Activated B cell treated with CpG ODN at 0.5 μM for 24 hours (primary cell): ENCODE data around the gene IRAK3. TPM values are rescaled to one million over a fixed set of nuclear protein-coding genes. Genes with fewer than 3 reads are reported as not detected.
"Not testable (repeated sequence)": the region's sequence is repeated elsewhere in the genome, so short reads cannot be mapped to it uniquely, and the experiment has no call there.

Source experiments
- ATAC-seq: fragments of 200-7000 bp; cut with Tn5 transposase; one replicate; pipeline ENCODE4 v1.10.0; 2021; ENCODE audit warnings: low read depth, mild to moderate bottlenecking, moderate library complexity
- CTCF ChIA-PET: fragments of 350-600 bp; sonication (Branson Sonifier 250); formaldehyde crosslinking; loops from one replicate; lab custom pipeline; 2021; ENCODE audit warnings: antibody characterized with exemption; lab: Charles Lee
- POLR2A ChIA-PET: fragments of 350-600 bp; sonication (Branson Sonifier 250); formaldehyde crosslinking; loops from one replicate; lab custom pipeline; 2021; ENCODE audit warnings: antibody characterized with exemption; lab: Charles Lee
- DNase-seq: peaks from one replicate; pipeline ENCODE4 v3.0.0; 2022
- H3K27ac Mint-ChIP-seq: one replicate; pipeline ENCODE4 v1.8.0; 2020; ENCODE audit warnings: mixed read lengths
- H3K27me3 Mint-ChIP-seq: one replicate; pipeline ENCODE4 v1.8.0; 2021; ENCODE audit warnings: mixed read lengths
- H3K36me3 Mint-ChIP-seq: one replicate; pipeline ENCODE4 v1.8.0; 2021; ENCODE audit warnings: low read depth, mixed read lengths
- H3K4me1 Mint-ChIP-seq: one replicate; pipeline ENCODE4 v1.8.0; 2021; ENCODE audit warnings: mixed read lengths
- H3K4me3 Mint-ChIP-seq: one replicate; pipeline ENCODE4 v1.8.0; 2020; ENCODE audit warnings: mild to moderate bottlenecking, mixed read lengths
- H3K9me3 Mint-ChIP-seq: one replicate; pipeline ENCODE4 v1.8.0; 2020; ENCODE audit warnings: mixed read lengths
- intact Hi-C: fragments of 100-400 bp; cut with micrococcal nuclease; formaldehyde crosslinking; loops from one replicate; pipeline ENCODE4 v1.15.1; 2024
- total RNA-seq: library from RNA; stranded (reverse); gene quantifications from 2 replicates; pipeline ENCODE4 v1.2.3, GENCODE V29; 2022
- TF ChIP-seq, protein P1 (sequence below): fragments of 200-600 bp; IDR thresholded peaks from one replicate; pipeline ENCODE4 v1.8.0; 2022; ENCODE audit warnings: antibody characterized with exemption, mild to moderate bottlenecking

The IRAK3 gene
- total RNA-seq, 1 donor from 2014 or later: 6.6 TPM

DNA sequence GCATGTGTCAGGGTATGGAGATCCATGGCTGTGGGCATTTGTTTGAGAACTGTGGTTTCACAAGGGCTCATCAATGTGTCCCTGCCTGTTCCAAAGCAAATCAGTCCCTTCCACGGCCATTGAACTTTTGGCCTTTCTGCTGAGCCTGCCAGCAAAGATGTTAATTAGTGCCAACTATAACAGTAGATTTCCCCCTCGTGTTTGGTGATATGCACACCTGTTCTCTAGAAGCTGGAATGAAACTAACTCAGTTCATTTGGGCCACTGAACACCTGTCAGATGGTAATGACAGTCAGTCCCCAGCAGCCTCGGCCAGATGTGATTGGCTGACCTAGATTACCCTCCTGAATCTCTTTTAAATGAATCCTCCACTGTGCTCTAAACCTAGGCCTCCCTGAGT, 43.2 kb downstream of the IRAK3 start:
- Mint-ChIP-seq H3K9me3 (no peaks in the 10 kb centered on the region), H3K4me3 (no peak overlapping the region), H3K27me3 (peaks cover 8% of the 10 kb centered on the region), H3K36me3 (no peaks in the 10 kb centered on the region), H3K4me1 (peaks cover 25% of the 10 kb centered on the region), H3K27ac (no peak overlapping the region)
- ChIA-PET CTCF (interaction anchor here (0.6 kb wide), 1 partner anchor 1466 kb away, joined by 3 read pairs; no protein-coding TSS in a partner anchor), POLR2A (interaction anchor here (3.9 to 5.5 kb wide), 2 partner anchors 63 to 101 kb away, joined by 11 to 53 read pairs; partner anchors contain the start of genes LLPH and TMBIM4)
- TF ChIP-seq, protein P1, sequence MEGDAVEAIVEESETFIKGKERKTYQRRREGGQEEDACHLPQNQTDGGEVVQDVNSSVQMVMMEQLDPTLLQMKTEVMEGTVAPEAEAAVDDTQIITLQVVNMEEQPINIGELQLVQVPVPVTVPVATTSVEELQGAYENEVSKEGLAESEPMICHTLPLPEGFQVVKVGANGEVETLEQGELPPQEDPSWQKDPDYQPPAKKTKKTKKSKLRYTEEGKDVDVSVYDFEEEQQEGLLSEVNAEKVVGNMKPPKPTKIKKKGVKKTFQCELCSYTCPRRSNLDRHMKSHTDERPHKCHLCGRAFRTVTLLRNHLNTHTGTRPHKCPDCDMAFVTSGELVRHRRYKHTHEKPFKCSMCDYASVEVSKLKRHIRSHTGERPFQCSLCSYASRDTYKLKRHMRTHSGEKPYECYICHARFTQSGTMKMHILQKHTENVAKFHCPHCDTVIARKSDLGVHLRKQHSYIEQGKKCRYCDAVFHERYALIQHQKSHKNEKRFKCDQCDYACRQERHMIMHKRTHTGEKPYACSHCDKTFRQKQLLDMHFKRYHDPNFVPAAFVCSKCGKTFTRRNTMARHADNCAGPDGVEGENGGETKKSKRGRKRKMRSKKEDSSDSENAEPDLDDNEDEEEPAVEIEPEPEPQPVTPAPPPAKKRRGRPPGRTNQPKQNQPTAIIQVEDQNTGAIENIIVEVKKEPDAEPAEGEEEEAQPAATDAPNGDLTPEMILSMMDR: no peak
- no peak for DNase-seq
- intact Hi-C loops: no loop called here
- ATAC-seq: no peak

DNA sequence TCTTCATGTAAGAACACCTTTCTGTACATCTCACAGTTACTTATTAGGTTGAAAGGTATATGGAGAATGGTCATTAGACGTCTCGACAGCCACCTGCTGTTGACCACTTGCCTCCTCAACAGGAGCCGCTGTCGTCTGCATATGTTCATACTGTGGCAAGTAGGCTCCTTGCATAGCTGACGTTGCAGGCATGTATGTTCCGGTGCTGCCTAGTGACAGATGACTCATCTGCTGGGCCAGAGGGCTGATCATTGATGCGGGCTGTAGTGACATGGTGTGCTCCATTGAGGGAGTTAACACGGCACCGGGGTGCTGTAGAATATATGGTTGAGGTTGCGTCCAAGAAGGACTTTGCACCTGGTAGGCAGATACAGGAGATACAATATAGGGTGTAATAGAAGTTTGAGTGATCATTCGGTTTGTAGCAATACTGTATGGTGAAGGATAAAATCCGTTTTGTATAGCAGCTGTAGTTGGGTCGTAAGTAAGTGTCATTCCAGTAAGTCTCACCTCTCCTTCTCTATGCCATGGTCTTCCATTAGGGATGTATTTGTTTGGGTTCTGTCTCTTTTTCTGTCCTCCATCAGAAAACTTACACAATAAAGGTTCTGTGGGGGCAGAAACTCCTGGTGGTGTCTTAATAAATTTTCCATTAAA, 45.2 kb downstream of the IRAK3 start:
- CTCF ChIA-PET: interaction anchor here (1.8 to 2.2 kb wide), 2 partner anchors 17 to 65 kb away, joined by 4 to 11 read pairs; partner anchors contain the start of gene TMBIM4
- intact Hi-C loops: loop anchor here (1.0 to 2.0 kb wide), 4 partner anchors 17 to 1034 kb away; partner anchors contain the start of gene HELB
- POLR2A ChIA-PET: interaction anchor here (0.5 to 5.5 kb wide), 6 partner anchors 20 to 103 kb away, joined by 3 to 53 read pairs (median 12); partner anchors contain the start of genes HELB, LLPH and TMBIM4

DNA sequence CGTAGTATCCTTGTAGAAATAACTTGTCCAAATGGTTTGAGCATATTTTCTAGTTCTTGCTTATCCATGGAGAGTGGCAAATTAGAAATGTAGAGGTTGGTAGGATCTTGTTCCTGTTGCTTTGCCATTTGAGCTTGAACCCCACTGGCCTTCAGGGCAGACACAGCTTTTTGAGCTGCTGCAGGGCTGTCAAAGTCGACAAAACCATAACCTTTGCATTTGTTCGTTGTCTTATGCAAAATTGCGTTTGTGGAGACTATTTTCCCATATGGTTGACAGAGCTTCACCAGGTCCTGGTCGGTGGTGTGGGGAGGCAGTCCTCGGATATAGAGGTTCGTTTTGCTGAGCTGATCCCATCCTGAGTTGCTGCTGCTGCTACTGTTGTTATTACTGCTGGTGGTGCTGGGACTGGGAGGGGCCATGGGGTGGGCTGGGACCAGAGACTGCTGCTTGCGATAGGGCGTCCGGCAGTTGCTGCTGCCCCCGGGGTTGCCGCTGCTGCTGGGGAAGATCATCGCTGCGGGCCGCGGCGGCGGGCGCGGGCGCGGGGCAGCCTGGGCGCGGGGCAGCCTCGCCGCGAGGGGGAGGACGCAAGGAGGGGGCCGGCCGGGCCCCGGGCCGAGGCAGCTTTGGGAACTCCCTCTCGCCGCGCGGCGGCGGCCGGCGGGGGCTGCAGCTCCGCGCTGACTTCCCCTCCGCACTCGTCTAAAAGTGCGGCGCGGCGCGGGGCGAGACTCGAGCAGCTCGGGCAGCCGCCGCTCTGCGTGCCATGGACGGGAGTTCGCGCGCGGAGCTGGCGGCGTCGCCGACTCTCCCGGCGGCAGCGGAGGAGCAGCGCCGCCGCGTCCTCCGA, 46.0 kb downstream of the IRAK3 start:
- peak; percentile 59 for DNase-seq
- POLR2A ChIA-PET: interaction anchor here (0.6 to 5.5 kb wide), 7 partner anchors 38 to 104 kb away, joined by 3 to 53 read pairs (median 11); partner anchors contain the start of genes HELB, LLPH and TMBIM4
- ATAC-seq: peak; percentile 77
- H3K9me3 Mint-ChIP-seq, H3K36me3 Mint-ChIP-seq, H3K27me3 Mint-ChIP-seq: not testable (repeated sequence)
- Mint-ChIP-seq H3K4me3 (peak overlapping the region; percentile 81), H3K27ac (peak overlapping the region; percentile 85), H3K4me1 (peaks cover 31% of the 10 kb centered on the region)
- intact Hi-C loops: loop anchor here (1.0 to 5.0 kb wide), 9 partner anchors 18 to 1033 kb away; partner anchors contain the start of genes HELB, LLPH and TMBIM4
- CTCF ChIA-PET: interaction anchor here (0.6 to 2.2 kb wide), 8 partner anchors 12 to 117 kb away, joined by 3 to 11 read pairs (median 3); partner anchors contain the start of genes IRAK3, LLPH and TMBIM4

More for the DNA sequence above, 45.2 kb downstream of the IRAK3 start:
- H3K27me3 Mint-ChIP-seq, H3K36me3 Mint-ChIP-seq, H3K9me3 Mint-ChIP-seq: not testable (repeated sequence)
- DNase-seq (peak; percentile 35), ATAC-seq (peak; percentile 83)
- Mint-ChIP-seq H3K4me3 (peak overlapping the region; percentile 81), H3K27ac (peak overlapping the region; percentile 85), H3K4me1 (peaks cover 31% of the 10 kb centered on the region)

DNA sequence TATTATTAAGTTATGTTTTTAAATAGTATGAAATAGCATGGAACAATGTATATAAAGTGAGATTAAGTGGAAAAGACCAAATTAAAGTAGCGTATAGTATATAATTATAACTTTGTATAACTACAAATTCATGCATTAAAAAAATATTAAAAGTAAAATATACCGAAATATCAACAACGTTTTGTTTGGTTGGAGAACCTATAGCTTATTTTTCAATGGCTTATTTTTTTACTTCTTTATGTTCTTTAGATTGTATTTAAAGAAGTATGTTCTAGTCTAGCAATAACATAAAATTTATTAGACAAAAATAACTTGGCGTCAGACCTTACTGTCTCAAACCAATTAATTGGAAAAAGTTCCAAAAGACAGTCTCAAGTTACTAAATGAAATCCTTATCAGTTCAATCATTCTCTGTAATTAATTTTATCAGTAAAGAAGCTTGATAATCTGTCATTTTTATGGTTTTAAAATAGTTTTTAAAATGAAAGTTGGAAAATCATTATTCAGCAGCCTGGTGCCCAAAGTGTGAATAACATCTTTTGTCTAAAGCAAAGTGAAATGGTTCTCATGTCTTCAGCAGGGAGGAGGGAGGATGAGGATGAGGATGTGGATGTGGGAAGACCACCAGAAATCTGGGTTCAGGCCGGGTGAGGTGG, 46.7 kb downstream of the IRAK3 start:
- H3K4me3 Mint-ChIP-seq: peak overlapping the region; percentile 70
- intact Hi-C loops: loop anchor here (1.0 to 5.0 kb wide), 6 partner anchors 19 to 174 kb away; partner anchors contain the start of genes LLPH and TMBIM4
- H3K9me3 Mint-ChIP-seq: no peaks in the 10 kb centered on the region
- peaks cover 31% of the 10 kb centered on the region for H3K4me1 Mint-ChIP-seq
- no peak overlapping the region for H3K27ac Mint-ChIP-seq
- H3K36me3 Mint-ChIP-seq: no peaks in the 10 kb centered on the region
- ATAC-seq (no peak), DNase-seq (no peak)
- ChIA-PET CTCF (interaction anchor here (0.8 to 2.2 kb wide), 7 partner anchors 12 to 116 kb away, joined by 3 to 11 read pairs (median 3); partner anchors contain the start of genes IRAK3, LLPH and TMBIM4), POLR2A (interaction anchor here (0.6 to 5.5 kb wide), 8 partner anchors 38 to 1551 kb away, joined by 3 to 53 read pairs (median 8); partner anchors contain the start of genes HELB, LLPH and TMBIM4)
- TF ChIP-seq, protein P1: no peak
- peaks cover under 1% of the 10 kb centered on the region for H3K27me3 Mint-ChIP-seq

DNA sequence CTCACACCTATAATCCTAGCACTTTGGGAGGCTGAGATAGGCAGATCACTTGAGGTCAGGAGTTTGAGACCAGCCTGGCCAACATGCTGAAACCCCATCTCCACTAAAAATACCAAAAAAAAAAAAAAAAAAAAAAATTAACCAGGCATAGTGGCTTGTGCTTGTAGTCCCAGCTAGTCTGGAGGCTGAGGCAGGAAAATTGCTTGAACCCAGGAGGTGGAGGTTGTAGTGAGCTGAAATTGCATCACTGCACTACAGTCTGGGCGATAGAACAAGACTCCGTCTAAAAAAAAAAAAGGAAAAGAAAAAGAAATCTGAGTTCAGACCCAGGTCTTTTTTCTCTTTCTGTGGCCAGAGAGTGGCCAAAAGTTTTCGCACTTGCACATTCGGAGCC, 47.3 kb downstream of the IRAK3 start:
- not testable (repeated sequence) for H3K9me3 Mint-ChIP-seq, H3K27me3 Mint-ChIP-seq, ATAC-seq, DNase-seq, H3K36me3 Mint-ChIP-seq, H3K27ac Mint-ChIP-seq
- ChIA-PET POLR2A (interaction anchor here (0.6 to 5.5 kb wide), 7 partner anchors 39 to 1551 kb away, joined by 4 to 53 read pairs (median 11); partner anchors contain the start of genes HELB, LLPH and TMBIM4), CTCF (interaction anchor here (1.2 to 2.2 kb wide), 3 partner anchors 11 to 91 kb away, joined by 3 to 11 read pairs (median 5); partner anchors contain the start of gene TMBIM4)
- Mint-ChIP-seq H3K4me3 (peak overlapping the region; percentile 7), H3K4me1 (peaks cover 31% of the 10 kb centered on the region)
- intact Hi-C loops: loop anchor here (5.0 kb wide), 1 partner anchor 89 kb away; no protein-coding TSS in a partner anchor
